ENCODE measurements around the gene KCNK16.

Gene KCNK16

GRCh38 chr6:39344821-39345280 lies 22.3 kb upstream of the KCNK16 start:
- Histone ChIP-seq H3K4me2 (no peak overlapping the region), H3K4me3 (IDR thresholded peaks at IDR 0.05; ENCODE audit: insufficient read depth, low read depth, low read length) (no peak overlapping the region), H4K20me1 (ENCODE audit: insufficient read depth) (no peaks in the 10 kb centered on the region), H3K79me2 (ENCODE audit: insufficient read depth, low read depth) (no peaks in the 10 kb centered on the region), H3K27ac (no peak overlapping the region), H2AFZ (ENCODE audit: low read depth) (no peak overlapping the region), H3K4me1 (ENCODE audit: low read depth, poor library complexity, severe bottlenecking) (no peaks in the 10 kb centered on the region), H3K36me3 (ENCODE audit: insufficient read depth) (no peaks in the 10 kb centered on the region), H3K27me3 (ENCODE audit: insufficient read depth, low read depth) (no peaks in the 10 kb centered on the region), H3K9ac (no peak overlapping the region)
- TF ChIP-seq CTCF (conservative IDR thresholded peaks at IDR 0.05; ENCODE audit: low read depth, low read length): no peak

GRCh38 chr6:39343396-39343870 lies 20.9 kb upstream of the KCNK16 start:
- Histone ChIP-seq H3K4me3 (IDR thresholded peaks at IDR 0.05; ENCODE audit: insufficient read depth, low read depth, low read length) (no peak overlapping the region), H3K4me2 (no peak overlapping the region), H3K27me3 (ENCODE audit: insufficient read depth, low read depth) (no peaks in the 10 kb centered on the region), H3K79me2 (ENCODE audit: insufficient read depth, low read depth) (no peaks in the 10 kb centered on the region), H3K4me1 (ENCODE audit: low read depth, poor library complexity, severe bottlenecking) (no peaks in the 10 kb centered on the region), H4K20me1 (ENCODE audit: insufficient read depth) (no peaks in the 10 kb centered on the region), H3K9ac (no peak overlapping the region), H3K27ac (no peak overlapping the region), H3K36me3 (ENCODE audit: insufficient read depth) (no peaks in the 10 kb centered on the region), H2AFZ (ENCODE audit: low read depth) (no peak overlapping the region)
- no peak for TF ChIP-seq CTCF (conservative IDR thresholded peaks at IDR 0.05; ENCODE audit: low read depth, low read length)

- TF ChIP-seq CTCF (conservative IDR thresholded peaks at IDR 0.05; ENCODE audit: low read depth, low read length): no peak
- no peaks in the 10 kb centered on the region for H4K20me1 ChIP-seq (ENCODE audit: insufficient read depth)
- H3K9ac ChIP-seq: no peak overlapping the region
- H3K27me3 ChIP-seq (ENCODE audit: insufficient read depth, low read depth): no peaks in the 10 kb centered on the region
- no peak overlapping the region for H3K4me3 ChIP-seq (IDR thresholded peaks at IDR 0.05; ENCODE audit: insufficient read depth, low read depth, low read length)
- H3K36me3 ChIP-seq (ENCODE audit: insufficient read depth): no peaks in the 10 kb centered on the region
- no peak overlapping the region for H2AFZ ChIP-seq (ENCODE audit: low read depth)
- no peaks in the 10 kb centered on the region for H3K4me1 ChIP-seq (ENCODE audit: low read depth, poor library complexity, severe bottlenecking)
- no peaks in the 10 kb centered on the region for H3K79me2 ChIP-seq (ENCODE audit: insufficient read depth, low read depth)
- no peak overlapping the region for H3K4me2 ChIP-seq
- no peak overlapping the region for H3K27ac ChIP-seq
Observed at GRCh38 chr6:39342692-39343395, 20.3 kb upstream of the KCNK16 start.

- Histone ChIP-seq H3K4me2 (no peak overlapping the region), H3K9ac (no peak overlapping the region), H3K36me3 (ENCODE audit: insufficient read depth) (no peaks in the 10 kb centered on the region), H3K4me1 (ENCODE audit: low read depth, poor library complexity, severe bottlenecking) (no peaks in the 10 kb centered on the region), H2AFZ (ENCODE audit: low read depth) (no peak overlapping the region), H3K27ac (no peak overlapping the region), H3K27me3 (ENCODE audit: insufficient read depth, low read depth) (no peaks in the 10 kb centered on the region), H3K4me3 (IDR thresholded peaks at IDR 0.05; ENCODE audit: insufficient read depth, low read depth, low read length) (no peak overlapping the region), H3K79me2 (ENCODE audit: insufficient read depth, low read depth) (no peaks in the 10 kb centered on the region), H4K20me1 (ENCODE audit: insufficient read depth) (no peaks in the 10 kb centered on the region)
- no peak for TF ChIP-seq CTCF (conservative IDR thresholded peaks at IDR 0.05; ENCODE audit: low read depth, low read length)
Observed at GRCh38 chr6:39341937-39342336, 19.4 kb upstream of the KCNK16 start.

Measured in KMS-11 (cell line).